Erythroblast (primary cell): ENCODE results near the gene PAH.

Experiments
- GATA1 ChIP-seq: IDR thresholded peaks from 2 replicates; pipeline ENCODE4 v1.6.1; 2011; ENCODE audit warnings: low read depth, mild to moderate bottlenecking, control low read depth, low read length, moderate library complexity
- POLR2A ChIP-seq: IDR thresholded peaks from 2 replicates; pipeline ENCODE4 v1.6.1; 2011; ENCODE audit warnings: mild to moderate bottlenecking, low read length

DNA sequence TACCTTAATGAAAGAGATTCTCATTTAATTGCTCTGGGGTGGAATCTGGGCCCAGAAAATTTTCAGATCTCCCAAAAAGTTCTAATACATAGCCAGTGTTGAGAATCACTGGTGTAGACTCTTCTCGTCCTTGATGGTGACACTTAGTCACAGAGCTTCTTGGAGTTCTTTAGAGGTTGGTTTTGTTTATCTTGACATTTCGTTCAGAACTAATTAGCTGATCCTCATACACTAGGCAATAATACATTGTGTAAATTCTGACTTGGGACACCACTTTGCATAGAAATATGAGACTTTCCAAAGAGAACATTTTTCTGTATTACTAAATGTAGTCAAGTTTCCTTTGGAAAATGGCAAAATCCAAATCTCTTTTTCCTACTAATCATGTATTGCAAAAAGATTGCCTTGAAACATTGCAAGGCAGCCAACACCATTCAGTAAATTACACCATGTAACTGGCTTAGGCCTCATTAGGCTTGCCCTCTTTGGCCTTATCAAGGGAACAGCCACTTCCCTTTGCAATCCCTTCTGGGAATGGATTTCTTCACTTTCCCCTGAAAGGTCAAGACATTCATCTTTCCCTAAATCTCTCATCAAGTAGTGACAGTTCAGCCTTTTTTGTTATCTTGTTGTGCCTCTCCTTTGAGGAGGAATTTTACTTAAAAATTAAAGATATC, 102.2 kb downstream of the PAH start:
- TF ChIP-seq GATA1 (no peak), POLR2A (no peak)
